ENCODE data around the gene KLHL12.

Gene KLHL12

DNA sequence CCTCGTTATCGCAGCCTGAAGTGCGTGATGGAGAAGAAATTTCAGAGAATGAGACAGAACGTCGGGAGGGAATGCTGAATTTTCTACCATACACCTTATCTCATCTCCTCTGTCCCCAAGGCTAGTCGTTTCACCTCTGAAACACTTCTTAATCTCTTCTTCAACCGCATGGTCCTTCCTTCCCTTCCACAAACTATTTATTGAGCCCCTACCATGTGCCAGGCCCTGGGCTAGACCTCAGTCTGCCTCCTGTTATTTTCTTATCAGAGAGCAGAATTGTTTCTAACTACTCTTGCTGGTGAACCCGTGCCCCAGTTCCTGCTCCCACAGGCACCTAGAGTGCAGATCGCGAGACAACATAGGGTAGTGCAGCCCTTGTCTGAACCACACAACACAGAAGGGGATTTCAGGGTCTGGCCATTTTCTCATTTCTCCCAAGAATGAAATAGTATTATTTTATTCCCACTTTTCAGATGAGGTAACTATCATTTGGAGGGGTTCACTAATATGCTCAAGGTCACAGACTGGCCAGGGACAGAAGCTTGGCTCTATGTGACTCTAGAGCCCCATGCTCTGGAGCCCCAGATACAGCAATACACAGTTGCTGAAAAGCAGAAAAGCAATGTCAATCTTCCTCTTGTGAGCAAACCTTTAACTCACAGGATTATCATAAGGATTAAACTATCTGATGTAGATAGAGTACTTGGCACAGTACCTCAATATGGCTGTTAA is 31.7 kb upstream of the KLHL12 start:
- ATAC-seq: peak; percentile 26
- TF ChIP-seq PPARA (CRISPR knock-in tag; IDR thresholded peaks at IDR 0.05; ENCODE audit: borderline replicate concordance): no peak
- no peak for TF ChIP-seq OSR1 (CRISPR knock-in tag; IDR thresholded peaks at IDR 0.05)
- TF ChIP-seq, protein P1, sequence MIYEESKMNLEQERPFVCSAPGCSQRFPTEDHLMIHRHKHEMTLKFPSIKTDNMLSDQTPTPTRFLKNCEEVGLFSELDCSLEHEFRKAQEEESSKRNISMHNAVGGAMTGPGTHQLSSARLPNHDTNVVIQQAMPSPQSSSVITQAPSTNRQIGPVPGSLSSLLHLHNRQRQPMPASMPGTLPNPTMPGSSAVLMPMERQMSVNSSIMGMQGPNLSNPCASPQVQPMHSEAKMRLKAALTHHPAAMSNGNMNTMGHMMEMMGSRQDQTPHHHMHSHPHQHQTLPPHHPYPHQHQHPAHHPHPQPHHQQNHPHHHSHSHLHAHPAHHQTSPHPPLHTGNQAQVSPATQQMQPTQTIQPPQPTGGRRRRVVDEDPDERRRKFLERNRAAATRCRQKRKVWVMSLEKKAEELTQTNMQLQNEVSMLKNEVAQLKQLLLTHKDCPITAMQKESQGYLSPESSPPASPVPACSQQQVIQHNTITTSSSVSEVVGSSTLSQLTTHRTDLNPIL (CRISPR knock-in tag; IDR thresholded peaks at IDR 0.05; ENCODE audit: low read depth): no peak
- TF ChIP-seq ESRRG (CRISPR knock-in tag; IDR thresholded peaks at IDR 0.05): no peak
- TF ChIP-seq, protein P2, sequence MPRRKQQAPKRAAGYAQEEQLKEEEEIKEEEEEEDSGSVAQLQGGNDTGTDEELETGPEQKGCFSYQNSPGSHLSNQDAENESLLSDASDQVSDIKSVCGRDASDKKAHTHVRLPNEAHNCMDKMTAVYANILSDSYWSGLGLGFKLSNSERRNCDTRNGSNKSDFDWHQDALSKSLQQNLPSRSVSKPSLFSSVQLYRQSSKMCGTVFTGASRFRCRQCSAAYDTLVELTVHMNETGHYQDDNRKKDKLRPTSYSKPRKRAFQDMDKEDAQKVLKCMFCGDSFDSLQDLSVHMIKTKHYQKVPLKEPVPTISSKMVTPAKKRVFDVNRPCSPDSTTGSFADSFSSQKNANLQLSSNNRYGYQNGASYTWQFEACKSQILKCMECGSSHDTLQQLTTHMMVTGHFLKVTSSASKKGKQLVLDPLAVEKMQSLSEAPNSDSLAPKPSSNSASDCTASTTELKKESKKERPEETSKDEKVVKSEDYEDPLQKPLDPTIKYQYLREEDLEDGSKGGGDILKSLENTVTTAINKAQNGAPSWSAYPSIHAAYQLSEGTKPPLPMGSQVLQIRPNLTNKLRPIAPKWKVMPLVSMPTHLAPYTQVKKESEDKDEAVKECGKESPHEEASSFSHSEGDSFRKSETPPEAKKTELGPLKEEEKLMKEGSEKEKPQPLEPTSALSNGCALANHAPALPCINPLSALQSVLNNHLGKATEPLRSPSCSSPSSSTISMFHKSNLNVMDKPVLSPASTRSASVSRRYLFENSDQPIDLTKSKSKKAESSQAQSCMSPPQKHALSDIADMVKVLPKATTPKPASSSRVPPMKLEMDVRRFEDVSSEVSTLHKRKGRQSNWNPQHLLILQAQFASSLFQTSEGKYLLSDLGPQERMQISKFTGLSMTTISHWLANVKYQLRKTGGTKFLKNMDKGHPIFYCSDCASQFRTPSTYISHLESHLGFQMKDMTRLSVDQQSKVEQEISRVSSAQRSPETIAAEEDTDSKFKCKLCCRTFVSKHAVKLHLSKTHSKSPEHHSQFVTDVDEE (CRISPR knock-in tag; IDR thresholded peaks at IDR 0.05): no peak
- no peak for TF ChIP-seq SNAI2 (CRISPR knock-in tag; IDR thresholded peaks at IDR 0.05)
- no peak for TF ChIP-seq TOX (CRISPR knock-in tag; IDR thresholded peaks at IDR 0.05; ENCODE audit: borderline replicate concordance)
- TF ChIP-seq ISL1 (CRISPR knock-in tag; IDR thresholded peaks at IDR 0.05): no peak
- no peak for TF ChIP-seq ZFP3 (CRISPR knock-in tag; IDR thresholded peaks at IDR 0.05)
- no peak for TF ChIP-seq CSDC2 (CRISPR knock-in tag; IDR thresholded peaks at IDR 0.05)
- TF ChIP-seq ZFP30 (CRISPR knock-in tag; IDR thresholded peaks at IDR 0.05): no peak
- TF ChIP-seq, protein P3, sequence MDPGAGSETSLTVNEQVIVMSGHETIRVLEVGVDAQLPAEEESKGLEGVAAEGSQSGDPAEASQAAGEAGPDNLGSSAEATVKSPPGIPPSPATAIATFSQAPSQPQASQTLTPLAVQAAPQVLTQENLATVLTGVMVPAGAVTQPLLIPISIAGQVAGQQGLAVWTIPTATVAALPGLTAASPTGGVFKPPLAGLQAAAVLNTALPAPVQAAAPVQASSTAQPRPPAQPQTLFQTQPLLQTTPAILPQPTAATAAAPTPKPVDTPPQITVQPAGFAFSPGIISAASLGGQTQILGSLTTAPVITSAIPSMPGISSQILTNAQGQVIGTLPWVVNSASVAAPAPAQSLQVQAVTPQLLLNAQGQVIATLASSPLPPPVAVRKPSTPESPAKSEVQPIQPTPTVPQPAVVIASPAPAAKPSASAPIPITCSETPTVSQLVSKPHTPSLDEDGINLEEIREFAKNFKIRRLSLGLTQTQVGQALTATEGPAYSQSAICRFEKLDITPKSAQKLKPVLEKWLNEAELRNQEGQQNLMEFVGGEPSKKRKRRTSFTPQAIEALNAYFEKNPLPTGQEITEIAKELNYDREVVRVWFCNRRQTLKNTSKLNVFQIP (CRISPR knock-in tag; IDR thresholded peaks at IDR 0.05; ENCODE audit: borderline replicate concordance, low read depth): no peak
- no peak for TF ChIP-seq ZNF565 (CRISPR knock-in tag; conservative IDR thresholded peaks at IDR 0.05; ENCODE audit: low read depth)
- TF ChIP-seq, protein P4, sequence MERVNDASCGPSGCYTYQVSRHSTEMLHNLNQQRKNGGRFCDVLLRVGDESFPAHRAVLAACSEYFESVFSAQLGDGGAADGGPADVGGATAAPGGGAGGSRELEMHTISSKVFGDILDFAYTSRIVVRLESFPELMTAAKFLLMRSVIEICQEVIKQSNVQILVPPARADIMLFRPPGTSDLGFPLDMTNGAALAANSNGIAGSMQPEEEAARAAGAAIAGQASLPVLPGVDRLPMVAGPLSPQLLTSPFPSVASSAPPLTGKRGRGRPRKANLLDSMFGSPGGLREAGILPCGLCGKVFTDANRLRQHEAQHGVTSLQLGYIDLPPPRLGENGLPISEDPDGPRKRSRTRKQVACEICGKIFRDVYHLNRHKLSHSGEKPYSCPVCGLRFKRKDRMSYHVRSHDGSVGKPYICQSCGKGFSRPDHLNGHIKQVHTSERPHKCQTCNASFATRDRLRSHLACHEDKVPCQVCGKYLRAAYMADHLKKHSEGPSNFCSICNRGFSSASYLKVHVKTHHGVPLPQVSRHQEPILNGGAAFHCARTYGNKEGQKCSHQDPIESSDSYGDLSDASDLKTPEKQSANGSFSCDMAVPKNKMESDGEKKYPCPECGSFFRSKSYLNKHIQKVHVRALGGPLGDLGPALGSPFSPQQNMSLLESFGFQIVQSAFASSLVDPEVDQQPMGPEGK (CRISPR knock-in tag; IDR thresholded peaks at IDR 0.05; ENCODE audit: borderline replicate concordance): no peak
- TF ChIP-seq, protein P5, sequence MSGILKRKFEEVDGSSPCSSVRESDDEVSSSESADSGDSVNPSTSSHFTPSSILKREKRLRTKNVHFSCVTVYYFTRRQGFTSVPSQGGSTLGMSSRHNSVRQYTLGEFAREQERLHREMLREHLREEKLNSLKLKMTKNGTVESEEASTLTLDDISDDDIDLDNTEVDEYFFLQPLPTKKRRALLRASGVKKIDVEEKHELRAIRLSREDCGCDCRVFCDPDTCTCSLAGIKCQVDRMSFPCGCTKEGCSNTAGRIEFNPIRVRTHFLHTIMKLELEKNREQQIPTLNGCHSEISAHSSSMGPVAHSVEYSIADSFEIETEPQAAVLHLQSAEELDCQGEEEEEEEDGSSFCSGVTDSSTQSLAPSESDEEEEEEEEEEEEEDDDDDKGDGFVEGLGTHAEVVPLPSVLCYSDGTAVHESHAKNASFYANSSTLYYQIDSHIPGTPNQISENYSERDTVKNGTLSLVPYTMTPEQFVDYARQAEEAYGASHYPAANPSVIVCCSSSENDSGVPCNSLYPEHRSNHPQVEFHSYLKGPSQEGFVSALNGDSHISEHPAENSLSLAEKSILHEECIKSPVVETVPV (CRISPR knock-in tag; IDR thresholded peaks at IDR 0.05): no peak
- TF ChIP-seq TCF4 (CRISPR knock-in tag; IDR thresholded peaks at IDR 0.05; ENCODE audit: borderline replicate concordance): no peak
- no peak for TF ChIP-seq BACH2 (CRISPR knock-in tag; IDR thresholded peaks at IDR 0.05; ENCODE audit: borderline replicate concordance)

DNA sequence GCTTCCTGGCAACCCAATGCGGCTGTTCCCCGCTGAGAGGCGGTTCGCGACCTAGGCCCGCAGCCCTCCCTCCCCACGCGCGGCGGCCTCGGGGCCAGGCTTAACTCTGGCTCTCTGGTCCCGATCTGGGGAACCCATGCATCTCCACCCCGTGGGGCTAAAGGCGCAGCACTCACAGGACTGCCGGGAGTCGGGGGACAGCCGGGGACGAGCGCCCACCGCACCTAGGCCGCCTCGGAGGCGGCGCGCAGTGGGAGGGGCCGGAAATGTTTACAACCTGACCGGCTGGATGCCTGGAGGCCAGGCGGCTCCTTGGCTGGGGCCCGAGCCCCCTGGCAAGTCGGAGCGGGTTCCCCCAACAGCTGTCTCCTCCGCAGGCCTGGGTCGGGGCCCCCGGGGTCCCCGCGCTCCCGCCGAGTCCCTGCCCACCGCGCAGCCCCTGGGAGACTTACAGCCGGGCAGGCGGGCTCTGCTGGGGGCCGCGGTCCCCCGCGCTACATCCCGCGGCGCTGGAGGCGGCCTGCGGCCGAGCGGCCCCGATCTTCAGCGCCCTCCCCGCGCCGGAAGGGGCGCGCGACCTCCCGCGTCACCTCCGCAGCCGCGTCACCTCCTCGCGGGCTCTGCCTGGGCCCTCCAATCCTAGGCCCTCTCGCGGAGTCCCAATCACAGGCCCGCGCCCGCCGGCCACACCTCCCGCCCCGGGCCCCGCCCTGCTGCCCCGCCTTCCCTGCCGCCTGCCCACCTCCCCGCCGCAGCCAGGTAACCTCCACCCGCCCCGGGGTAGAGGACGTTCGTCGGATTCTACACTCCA is 30.9 kb upstream of the KLHL12 start, which contains the start of gene ADIPOR1:
ADIPOR1 (minus strand) TSS at position 580 of the 811 bp plus-strand sequence. CDS start 7,242 bp downstream, outside the sequence.
- TF ChIP-seq GLIS3 (CRISPR knock-in tag; IDR thresholded peaks at IDR 0.05) (0 out of 2 replicates have a peak, but pooled peaks have one; percentile 23), ZFP3 (CRISPR knock-in tag; IDR thresholded peaks at IDR 0.05) (no peak)
- ATAC-seq: peak; percentile 99

DNA sequence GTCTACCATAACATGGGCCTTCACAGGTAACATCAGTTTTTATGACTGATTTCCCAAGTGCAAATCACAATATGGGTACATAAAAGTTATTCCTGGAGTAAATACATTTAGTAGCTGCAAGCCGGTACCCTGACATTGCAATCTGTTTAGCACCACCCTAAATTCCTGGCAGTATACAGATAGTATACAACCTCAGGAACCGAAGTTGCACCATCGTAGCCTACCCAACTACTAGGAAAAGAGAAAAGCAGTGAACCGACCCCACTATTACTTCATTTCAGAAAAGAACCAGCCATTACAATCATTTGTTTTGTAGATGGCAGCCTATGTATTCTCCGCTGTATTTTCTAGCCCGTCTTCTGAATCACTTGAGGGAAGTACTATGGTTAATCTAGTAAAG is 29.9 kb upstream of the KLHL12 start:
- ATAC-seq: no peak
- TF ChIP-seq ARNTL (CRISPR knock-in tag; IDR thresholded peaks at IDR 0.05; ENCODE audit: borderline replicate concordance, low read depth): no peak
- TF ChIP-seq GLIS3 (CRISPR knock-in tag; IDR thresholded peaks at IDR 0.05): no peak
- TF ChIP-seq ESRRG (CRISPR knock-in tag; IDR thresholded peaks at IDR 0.05): no peak
- TF ChIP-seq, protein P2 (CRISPR knock-in tag; IDR thresholded peaks at IDR 0.05): no peak
- TF ChIP-seq TCF4 (CRISPR knock-in tag; IDR thresholded peaks at IDR 0.05; ENCODE audit: borderline replicate concordance): no peak
- no peak for TF ChIP-seq ISL1 (CRISPR knock-in tag; IDR thresholded peaks at IDR 0.05)

All from SK-N-SH treated with all-trans-retinoic acid at 6 μM for 48 hours (cell line).